Anterior cingulate cortex (tissue), 58 donors: ENCODE results near the gene RGMA.
"Not testable (repeated sequence)": the region's sequence is repeated elsewhere in the genome, so short reads cannot be mapped to it uniquely, and the experiment has no call there.

ENCODE experiments used
- DNase-seq, 58 donors: peaks; one replicate each; lab custom pipeline; 2025; lab: John Stamatoyannopoulos, UW

RGMA gene

GRCh38 chr15:93037820-93038705 lies 50.9 kb downstream of the RGMA start:
- no peak for DNase-seq

DNA sequence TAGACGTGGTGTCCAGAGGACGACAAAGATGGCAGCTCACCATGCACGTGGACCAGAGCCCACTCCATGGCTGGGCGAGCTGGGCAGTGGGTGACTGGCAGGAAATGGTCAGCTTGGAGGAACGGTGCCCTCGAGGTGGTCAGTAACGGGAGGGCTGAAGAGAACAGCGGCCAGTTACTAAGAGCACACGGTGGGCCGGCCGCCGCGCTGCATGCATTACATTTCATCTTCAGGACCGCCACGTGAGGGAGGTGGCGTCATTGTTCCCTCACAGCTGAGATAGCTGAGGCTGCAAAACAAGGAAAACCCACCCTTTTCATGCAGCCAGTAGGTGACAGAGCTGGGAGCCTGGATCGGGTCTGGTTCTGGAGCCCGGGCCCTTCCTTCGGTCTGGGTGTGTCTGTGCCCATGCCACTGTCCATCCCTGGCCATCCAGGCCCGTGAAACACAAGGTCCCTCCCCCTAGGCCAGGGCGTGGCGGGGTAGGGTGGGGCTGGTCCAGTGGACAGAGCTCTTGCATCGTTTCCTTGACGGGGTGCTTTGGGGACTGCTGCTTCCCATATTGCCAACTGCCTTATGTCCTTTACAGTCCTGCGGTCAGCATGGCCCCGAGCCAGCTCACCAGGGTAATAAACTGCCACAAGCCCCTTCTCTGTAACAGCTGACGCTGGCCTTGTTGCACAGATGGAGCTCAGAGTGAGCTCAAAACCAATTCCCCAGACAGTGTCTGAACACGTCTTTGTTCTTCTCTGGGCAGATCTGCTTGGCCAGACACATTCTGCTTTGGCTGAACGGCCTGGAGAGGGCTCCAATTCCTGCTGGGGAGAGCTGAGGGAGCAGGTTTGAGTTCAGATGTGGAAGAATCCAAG lies 51.8 kb downstream of the RGMA start:
- DNase-seq: peak in 41 of 58 donors; percentile 14 to 77 (median 52)

DNA sequence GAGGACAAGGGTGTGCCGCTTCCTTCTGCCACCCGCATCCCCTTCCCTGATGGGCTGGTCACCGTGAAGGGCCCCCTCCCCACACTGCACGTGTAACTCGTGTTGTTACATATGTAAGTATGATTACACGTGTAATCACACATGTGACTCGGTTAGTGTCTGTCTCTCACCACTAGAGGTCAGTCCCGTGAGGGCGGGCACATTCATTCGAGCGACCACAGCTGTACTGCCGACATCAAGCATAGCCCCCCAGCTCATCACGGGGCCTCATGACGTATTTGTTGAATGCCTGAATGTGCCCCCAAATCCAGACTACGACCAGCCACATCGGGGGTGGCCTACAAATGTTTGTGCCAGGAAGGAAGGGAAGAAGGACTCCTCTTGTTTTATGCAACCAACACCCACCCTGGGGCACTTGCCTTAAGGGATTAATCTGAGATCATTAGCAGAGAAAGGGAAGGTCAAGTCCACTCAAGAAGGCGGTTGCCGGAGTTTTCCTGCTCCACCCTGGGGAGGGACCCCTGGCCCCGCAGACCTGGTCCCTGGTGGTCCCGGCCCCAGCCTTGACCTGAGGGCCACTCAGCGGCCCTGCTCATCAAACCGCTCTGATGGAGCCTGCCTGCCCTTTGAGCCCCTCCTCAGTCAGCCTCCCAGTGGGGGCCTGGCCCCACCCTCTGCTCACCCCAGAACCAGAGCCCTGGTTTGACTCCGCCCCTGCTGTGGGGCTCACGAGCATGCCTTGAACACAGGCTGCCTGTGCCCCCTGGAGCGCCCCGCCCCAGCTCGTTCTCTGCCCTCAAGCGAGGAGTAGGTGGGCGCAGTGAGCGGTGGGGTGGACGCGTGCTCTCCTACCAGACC lies 52.8 kb downstream of the RGMA start:
- DNase-seq: no peak

- no peak for DNase-seq
Measured at GRCh38 chr15:93035092-93035915, 53.7 kb downstream of the RGMA start.

DNA sequence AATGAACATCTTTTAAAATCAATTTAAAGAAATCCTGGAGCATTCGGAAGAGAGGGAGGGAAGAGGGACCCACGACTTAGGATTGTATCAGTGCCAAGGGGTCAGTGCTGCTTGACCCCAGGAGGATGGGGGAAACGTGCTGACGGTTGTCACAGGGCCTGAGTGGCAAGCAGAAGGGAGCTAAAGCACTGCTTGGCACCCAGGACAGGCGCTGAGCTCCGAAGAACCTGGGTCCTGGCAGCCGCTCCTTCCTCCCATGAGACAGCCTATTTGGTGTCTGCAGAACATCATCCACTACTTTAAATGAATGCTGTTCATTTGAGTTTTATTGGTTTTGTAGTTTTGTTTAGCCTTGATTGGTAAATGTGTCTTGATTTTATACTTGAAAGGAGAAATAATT lies 54.5 kb downstream of the RGMA start:
- DNase-seq: no peak

DNA sequence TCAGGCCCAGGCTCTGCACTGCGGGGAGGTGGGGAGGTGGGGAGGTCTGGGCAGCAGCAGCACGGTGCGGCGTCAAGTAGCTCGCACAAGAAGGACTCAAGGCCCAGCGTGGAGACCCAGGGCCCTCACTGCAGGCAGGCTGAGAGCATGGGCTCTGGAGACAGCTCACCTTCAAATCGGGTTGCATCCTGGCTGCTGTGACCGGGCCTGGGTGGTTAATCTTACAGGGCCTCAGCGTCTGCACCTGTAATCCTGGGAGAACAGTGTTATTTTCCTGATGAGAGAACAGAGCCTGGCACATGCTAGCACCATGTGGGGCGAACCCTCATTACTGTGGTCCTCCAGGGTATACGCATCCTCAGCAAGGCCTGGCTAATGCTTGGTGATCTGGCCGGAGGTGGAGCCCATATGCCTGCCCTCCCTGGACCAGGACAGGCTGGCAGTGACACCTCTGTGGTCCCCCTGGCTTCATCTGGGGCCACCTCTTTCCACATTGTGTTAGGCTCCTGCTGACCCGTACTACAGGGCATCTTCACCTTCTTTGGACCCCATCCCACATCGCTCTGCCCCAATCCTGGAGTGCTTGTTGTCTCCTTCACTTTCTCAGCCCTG lies 55.5 kb downstream of the RGMA start:
- no peak for DNase-seq

DNA sequence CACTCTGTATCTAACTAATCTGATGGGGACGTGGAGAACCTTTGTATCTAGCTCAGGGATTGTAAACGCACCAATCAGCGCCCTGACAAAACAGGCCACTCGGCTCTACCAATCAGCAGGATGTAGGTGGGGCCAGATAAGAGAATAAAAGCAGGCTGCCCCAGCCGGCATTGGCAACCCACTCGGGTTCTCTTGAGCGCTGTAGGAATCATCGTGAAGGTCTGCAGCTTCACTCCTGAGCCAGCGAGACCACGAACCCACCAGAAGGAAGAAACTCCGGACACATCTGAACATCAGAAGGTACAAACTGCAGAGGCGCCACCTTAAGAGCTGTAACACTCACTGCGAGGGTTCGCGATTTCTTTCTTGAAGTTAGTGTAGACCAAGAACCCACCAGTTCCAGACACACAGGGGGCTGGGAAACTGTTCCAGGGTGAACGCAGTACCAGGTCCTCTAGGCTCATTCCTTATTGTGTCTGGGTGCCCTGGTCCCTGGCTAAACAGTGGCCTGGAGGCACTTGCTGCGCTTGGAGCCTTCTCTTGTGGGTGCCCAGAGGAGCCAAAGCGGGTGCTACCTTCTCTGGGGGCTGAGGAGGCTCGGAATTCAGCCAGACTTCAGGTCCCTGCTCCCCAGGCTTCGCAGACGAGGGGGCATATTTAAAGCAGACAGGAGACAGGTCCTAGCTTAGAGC lies 56.4 kb downstream of the RGMA start:
- not testable (repeated sequence) for DNase-seq

- DNase-seq: not testable (repeated sequence)
Measured at GRCh38 chr15:93031557-93032384, 57.2 kb downstream of the RGMA start.

GRCh38 chr15:93031103-93031464 lies 57.9 kb downstream of the RGMA start:
- DNase-seq: no peak

DNA sequence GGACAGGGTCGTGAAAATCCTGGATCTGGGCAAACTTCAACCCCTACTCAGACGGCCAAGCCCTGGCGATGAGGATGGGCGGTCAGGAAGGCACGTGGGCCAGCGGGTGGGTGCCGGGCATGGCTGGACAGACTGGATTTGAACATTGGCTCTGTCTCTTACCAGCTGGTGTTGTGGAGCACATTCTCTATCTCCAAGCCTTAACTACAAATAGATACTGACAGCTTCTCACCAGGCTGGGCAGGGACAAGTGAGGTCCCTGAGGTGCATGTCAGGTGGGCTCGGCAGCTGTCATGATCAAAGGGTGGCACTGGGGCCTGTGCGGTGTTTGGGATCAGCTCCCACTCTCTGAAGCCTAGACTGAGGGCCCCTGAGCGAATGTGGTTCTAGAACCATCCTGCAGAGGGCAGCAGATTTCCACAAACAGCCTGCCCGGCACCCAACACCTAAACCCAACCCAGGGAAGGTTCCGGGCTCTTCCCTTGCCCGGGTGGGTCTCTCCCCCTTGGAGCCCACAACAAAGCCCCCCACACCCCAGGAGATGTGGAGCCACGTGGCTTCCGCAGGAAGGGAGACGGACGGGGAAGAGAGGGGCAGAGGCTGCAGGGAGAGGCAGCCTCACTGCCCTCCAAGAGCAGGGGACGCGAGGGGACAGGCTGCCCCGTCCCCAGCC lies 58.4 kb downstream of the RGMA start:
- peak in 52 of 58 donors; percentile 29 to 79 (median 59) for DNase-seq

DNA sequence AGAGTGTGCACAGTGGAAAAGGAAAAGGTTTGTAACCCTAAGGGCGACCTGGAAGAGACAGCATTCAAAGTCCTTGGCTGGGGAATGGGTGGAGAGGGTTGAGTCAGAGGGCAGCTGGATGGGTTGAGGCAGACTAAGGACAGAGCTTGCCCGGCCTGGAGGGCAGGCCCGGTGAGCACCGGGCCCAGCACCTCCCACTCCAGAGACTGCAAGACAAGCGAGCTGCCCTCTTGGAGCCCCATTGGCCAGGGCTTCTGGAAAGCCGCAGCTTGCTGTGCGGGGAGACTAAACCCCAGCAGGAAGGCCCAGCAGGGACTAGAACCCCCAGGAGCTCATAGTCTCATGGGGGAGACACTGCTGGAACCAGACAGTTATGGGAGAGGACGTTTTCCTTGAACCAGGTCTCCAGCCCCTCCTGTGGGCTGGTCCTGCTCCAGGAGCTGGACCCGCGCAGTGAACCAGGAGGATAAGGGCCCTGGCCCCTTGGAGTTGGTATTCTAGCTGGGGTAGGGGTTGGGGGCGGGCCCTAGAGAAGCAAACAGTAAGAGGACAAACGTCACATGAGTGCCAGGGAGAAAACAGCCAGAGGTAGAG lies 59.1 kb downstream of the RGMA start:
- DNase-seq: peak in 2 of 58 donors; percentile 14 to 46

- DNase-seq: peak in 1 of 58 donors; percentile 46
Measured at GRCh38 chr15:93029214-93029835, 59.7 kb downstream of the RGMA start.

- peak in 52 of 58 donors; percentile 37 to 90 (median 72) for DNase-seq
Measured at GRCh38 chr15:93028632-93029213, 60.3 kb downstream of the RGMA start.

GRCh38 chr15:93028111-93028631 lies 60.8 kb downstream of the RGMA start:
- DNase-seq: no peak

DNA sequence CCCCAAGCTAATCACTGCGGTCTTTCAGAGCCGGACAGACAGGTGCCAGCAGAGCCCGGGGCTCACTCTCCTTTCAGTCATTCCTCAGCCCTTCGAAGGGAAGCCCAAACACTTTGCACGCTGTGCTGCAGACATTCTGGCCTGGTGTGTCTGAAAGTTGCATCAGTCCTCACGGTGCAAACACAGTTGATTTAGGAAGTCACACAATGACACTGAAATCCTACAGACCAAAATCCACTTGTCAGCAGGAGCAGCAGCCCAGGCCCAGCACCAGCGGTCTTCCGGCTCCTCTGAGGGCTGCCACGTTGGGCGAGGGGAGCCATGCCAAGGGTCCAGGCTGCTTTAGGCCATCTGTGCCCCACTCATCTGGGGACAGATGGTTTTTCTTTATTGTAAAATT lies 61.6 kb downstream of the RGMA start:
- DNase-seq: no peak
